Measurements from ENCODE around the gene XYLT1. TPM values are rescaled to one million over a fixed set of nuclear protein-coding genes. Genes with fewer than 3 reads are reported as not detected.

XYLT1 gene
- total and polyA plus RNA-seq, 9 of the 15 experiments (the other 6 are each of a cell fraction or from before 2014, with no cell fraction given) = 0.03 to 0.09 (median 0.08) TPM; not detected in 6

- 0% methylated on average over 3 of the region's 3 CpGs for WGBS (ENCODE audit: insufficient coverage, low coverage, missing lambda C conversion rate)
- no peak for ATAC-seq
- H2AFZ ChIP-seq (ENCODE audit: low read depth, low read length) = no peak overlapping the region
- no peak overlapping the region for H3K4me3 ChIP-seq
- in situ Hi-C loops (cut with MboI) (no loop called here), intact Hi-C loops (cut with micrococcal nuclease) (no loop called here)
- no peak for DNase-seq (ENCODE audit: extremely low read depth in 1 of 4, low spot score in 3 of 4)
- H3K9me1 ChIP-seq (ENCODE audit: control insufficient read depth, insufficient read depth, low read length) = no peaks in the 10 kb centered on the region
- no peak overlapping the region for H3K27ac ChIP-seq (ENCODE audit: extremely low read depth, low read depth, low read length)
- no peaks in the 10 kb centered on the region for H3K4me1 ChIP-seq (replicated peaks in 1 of 2; ENCODE audit: control insufficient read depth in 2 of 2, insufficient read depth in 2 of 2, low read length in 2 of 2)
- ChIA-PET CTCF (ENCODE audit: low intra/inter-chr PET ratio) (no interaction called here), POLR2A (no interaction called here)
- H3K9me3 ChIP-seq (replicated peaks; ENCODE audit: control insufficient read depth, insufficient read depth, low read depth, low read length) = no peaks in the 10 kb centered on the region
- no peaks in the 10 kb centered on the region for H3K36me3 ChIP-seq (ENCODE audit: control insufficient read depth, insufficient read depth, low read length)
- H3K79me2 ChIP-seq (ENCODE audit: control insufficient read depth, insufficient read depth, low read length) = no peaks in the 10 kb centered on the region
- no peaks in the 10 kb centered on the region; the same call in 1 of the 2 replicates for H4K20me1 ChIP-seq (replicated peaks; ENCODE audit: control insufficient read depth, insufficient read depth, low read length)
- peaks cover 2 to 30% of the 10 kb centered on the region in 2 experiments; a peak in 2 of 5 replicates for H3K27me3 ChIP-seq (ENCODE audit: control insufficient read depth in 2 of 2, insufficient read depth in 2 of 2, low read length in 2 of 2)
- no TSS peak for BruUV-seq (replicated peaks)
- TF ChIP-seq ZNF212 (CRISPR knock-in tag; IDR thresholded peaks at IDR 0.05) (no peak), ZNF584 (CRISPR knock-in tag; IDR thresholded peaks at IDR 0.05; ENCODE audit: low read depth) (no peak), ZNF146 (CRISPR knock-in tag; IDR thresholded peaks at IDR 0.05; ENCODE audit: unreplicated experiment) (no peak), SIRT6 (IDR thresholded peaks at IDR 0.05; ENCODE audit: low read depth, low read length) (no peak), CEBPG (CRISPR knock-in tag; IDR thresholded peaks at IDR 0.05) (no peak), CEBPG (tag; conservative IDR thresholded peaks at IDR 0.05 in 1 of 2, IDR thresholded peaks at IDR 0.05 in 1 of 2) (no peak), ZNF124 (CRISPR knock-in tag; IDR thresholded peaks at IDR 0.05) (no peak)
- no peak for FAIRE-seq
- no peak overlapping the region for H3K4me2 ChIP-seq (ENCODE audit: insufficient read depth, low read length)
- H3K9ac ChIP-seq (ENCODE audit: insufficient read depth in 1 of 2, low read depth in 2 of 2, low read length in 2 of 2) = no peak overlapping the region
Observed at GRCh38 chr16:17353561-17353960, 117.2 kb downstream of the XYLT1 start.

Data from K562 (cell line).